ENCODE measurements around the gene EHF.
"Not testable (repeated sequence)": the region's sequence is repeated elsewhere in the genome, so short reads cannot be mapped to it uniquely, and the experiment has no call there.

EHF gene

DNA sequence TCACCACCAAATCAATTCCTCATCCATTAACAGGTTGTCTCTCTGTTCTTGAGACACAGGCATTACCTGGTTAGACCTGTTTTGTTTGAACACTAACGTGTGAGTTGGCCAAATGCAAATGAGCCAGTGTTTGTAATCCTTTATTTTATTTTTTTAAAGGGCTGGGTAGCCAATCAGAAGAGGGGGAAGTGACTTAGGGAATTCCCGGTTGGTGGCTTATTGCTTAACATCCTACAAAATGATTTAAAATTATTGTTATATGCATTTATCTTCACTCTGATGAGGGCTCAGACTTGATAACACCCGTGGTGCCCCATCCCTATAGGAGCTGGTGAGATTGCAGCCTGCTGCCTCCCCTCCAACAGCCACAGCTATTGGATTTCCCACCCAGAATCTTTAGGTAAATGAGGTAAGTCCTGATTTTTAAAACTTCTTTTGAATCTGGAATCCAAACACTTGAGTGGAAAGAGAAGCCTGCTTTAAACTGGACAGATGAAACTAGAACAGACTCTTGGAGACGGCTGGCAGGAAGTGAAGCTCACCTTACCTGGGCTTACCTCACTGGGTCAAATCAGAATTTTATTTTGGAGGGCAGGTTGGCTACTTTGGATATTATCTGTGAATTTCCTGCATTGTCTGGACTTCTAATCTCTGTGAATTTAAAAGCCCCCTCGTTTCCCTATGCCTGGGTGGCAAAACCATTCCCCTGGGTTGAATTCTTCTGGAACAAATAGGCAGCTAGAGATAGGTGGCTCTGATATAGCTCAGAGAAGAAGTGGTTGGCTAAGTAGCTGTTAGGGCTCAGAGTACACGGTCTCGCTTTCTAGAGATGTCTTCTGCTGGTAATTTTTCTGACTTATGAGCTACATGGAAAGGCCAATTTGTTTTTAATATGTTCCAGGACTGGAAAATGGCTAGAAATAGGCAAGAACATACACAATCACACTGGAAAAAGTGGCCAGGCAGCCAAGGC lies at the start of gene EHF:
Gene EHF, plus strand, starts transcription at position 274 of the 973 bp plus-strand sequence. CDS start 21,538 bp downstream, outside the sequence.
- no peak for DNase-seq

DNA sequence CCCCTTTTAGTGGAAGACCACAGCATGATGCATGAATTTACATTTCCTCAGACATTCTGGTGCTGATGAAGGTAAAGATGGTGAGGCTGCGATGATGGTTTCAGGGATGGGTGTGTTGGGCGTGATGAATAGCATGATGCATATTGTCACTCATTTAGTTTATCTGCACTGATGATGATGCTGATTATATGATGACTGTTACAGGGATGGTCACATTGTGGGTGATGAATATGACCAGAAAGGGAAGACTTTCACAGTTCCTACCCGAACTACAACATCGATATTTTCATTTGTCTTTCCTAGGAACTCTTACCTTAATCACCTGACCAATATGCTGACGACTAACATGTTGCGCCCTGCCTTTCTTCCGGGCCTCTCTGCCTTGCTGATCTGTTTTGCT lies 47.4 kb upstream of the EHF start:
- no peak for DNase-seq

DNA sequence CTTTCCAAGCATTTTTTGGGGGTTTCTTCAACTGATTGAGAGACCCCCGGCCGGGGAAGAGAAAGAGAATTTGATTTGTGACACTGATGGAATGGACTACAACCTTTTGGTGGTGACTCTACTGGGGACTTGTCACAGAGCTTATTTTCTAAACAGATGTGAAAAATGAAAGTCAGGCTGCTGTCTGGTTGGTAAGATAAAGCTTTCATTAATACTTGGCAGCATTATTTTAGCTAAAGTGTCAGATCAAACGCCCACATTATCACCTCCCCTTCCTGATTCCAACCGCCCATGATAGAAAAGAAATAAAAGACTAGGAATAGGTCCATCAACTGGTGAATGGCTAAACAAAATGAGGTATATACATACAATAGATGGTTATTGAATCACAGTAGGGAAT lies 45.6 kb upstream of the EHF start:
- DNase-seq: no peak

DNA sequence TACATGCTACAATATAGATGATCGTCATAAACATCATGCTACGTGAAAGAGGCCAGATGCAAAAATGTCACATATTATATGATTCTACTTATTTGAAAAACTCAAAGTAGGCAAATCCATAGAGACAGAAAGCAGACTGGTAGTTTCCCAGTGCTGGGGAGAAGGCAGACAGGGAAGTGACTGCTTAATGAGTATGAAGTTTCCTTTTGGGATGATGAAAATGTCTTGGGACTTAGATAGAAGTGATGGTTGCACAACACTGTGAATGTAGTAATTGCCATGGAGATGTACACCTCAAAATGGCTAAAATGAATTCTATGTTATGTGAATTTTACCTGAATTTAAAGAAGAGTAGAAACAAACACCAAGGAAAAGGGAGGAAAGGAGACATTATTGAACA lies 45.2 kb upstream of the EHF start:
- DNase-seq: no peak

DNA sequence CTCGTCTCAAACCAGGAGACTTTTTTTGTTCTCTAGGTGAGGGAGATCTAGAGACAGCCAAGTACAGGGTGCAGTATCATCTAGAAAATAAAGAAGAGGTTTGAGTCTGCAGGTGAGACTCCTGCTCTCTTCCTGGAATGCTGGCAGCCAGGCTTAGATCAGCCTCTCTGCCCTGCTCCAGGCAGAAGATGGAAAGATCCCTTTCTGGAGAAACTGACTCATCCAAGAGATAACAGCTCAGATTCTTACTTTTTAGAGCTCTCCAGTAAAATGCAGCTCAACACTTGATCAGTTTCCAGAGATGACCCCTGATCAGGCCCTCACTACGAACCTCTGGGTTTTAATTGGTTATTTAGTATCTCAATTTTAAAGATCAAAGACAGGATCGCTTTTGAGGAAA lies 44.6 kb upstream of the EHF start:
- no peak for DNase-seq

DNA sequence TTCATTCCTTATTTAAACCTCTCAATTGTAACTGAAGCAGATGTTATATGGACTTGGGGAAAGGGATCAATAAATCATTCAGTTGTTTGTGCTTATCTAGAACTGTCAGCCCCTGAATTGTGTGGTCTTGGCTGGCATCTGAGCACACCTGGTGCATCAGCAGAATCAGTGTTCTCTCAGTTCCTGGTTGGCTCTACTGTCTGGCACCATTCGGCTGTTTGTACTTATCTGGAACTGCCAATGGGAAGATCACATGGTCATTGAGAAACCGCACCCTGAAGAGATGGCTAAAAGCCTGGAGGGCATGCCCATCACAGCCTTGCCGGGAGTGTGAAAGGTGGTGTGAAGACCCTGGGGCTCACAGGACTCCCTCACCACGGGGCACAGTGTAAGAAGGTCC lies 37.1 kb upstream of the EHF start:
- DNase-seq: no peak

DNA sequence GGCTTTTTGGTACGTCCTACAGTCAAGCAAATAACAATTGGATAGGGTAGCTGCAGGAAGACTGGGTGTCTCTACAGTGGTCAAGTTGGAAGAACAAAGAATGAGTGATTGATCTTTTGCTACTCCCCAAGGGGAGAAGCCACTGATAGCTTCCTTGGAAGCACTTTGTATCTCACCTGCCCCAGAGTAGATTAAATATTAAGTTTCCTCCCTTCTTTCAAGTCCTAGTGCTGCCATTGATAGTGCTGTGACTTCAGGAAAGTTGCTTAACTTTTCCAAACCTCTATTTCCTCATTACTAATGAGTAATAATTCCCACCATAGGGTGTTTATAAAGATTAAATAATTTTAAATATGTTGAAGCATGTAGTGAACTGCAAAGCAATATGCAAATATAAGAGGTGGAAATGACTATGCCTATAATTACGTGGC lies 35.6 kb upstream of the EHF start:
- no peak for DNase-seq

DNA sequence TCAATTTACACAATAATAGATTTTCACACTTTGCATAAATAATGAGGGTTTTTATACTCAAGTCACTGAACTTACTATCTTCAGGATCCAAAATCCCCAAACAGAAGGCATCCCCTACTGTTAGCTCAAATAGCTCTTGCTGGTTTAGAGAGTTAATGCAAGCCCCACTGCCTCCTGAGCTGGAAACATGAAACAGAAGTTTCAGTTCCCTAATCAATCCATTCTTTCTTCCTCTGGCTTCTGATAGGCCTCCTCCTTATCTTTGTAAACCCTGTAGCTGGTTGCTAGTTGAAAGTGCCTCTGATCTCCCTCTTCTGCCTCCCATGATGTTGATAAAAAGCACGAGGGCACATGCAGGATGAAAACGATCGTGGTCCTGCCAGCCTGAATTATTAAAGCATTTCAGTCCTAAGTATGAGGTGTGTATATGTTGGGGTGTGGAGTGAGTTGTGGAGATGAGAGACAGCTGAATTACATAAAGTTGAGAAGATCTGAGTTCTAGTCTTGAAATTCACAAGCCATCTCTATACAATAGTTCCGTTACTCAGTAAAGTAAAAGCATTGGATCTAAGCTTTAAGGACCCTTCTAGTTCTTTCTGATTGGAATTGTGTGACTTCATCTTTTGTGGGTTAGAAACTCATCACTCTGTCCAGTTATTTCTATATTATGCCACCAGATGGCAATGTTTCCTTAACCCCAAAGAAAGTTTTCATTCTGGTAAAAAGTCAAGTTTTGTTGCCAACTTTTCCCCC lies 35.0 kb upstream of the EHF start:
- DNase-seq: no peak

DNA sequence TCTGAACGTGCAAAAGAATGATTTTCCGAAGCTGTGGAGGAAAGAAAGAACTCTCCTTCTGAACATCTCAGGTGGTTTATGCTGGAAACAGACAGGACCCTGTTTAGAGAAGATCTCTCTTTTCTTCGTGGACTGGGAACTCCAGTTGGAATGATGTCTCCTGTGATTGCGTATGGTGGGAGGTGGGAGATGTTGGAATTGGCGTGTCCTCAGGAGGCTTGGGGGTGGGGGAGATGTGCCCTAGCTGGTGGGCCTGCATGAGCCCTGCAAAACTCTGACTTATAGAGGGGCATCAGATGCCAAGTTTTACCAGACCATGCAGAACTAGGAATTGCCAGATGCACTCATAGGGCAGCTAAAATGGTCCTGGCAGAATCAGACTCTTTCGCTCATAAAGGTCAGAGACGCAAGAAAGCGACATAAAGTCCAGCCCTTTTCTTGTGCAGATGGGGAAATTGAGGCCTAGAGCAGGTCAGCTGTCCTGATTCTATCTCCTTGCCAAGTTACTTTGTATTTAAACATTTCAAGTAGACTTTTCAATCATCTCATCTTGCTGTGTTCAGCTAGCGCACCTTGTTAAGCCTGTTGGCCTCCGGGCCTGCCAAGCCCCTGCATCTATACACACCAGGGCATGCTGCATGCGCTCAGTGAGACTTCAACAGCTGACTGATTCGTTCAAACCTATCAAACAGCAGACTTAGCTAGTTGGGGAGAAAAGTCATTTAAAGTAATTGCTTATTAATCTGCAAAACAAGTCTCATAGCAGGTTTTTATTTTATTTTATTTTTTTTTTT lies 34.2 kb upstream of the EHF start:
- DNase-seq: no peak

DNA sequence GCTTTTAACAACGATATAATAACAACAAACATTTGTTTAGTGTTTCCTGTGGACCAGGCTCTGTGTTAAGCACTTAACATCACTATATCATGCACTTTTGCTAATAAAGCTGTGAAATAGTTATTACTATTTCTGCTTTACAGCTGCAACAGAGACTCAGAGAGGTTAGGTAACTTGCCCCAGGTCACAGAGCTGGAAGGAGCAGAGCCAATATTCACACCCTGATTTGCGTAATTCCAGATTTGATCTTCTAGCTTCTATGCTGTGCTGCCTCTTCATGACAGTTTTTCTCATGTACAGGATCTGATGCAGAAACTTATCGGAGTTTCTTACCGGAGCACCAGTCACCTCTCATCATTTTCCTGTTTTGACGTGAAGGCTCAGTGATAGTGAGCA lies 33.6 kb upstream of the EHF start:
- DNase-seq: no peak

DNA sequence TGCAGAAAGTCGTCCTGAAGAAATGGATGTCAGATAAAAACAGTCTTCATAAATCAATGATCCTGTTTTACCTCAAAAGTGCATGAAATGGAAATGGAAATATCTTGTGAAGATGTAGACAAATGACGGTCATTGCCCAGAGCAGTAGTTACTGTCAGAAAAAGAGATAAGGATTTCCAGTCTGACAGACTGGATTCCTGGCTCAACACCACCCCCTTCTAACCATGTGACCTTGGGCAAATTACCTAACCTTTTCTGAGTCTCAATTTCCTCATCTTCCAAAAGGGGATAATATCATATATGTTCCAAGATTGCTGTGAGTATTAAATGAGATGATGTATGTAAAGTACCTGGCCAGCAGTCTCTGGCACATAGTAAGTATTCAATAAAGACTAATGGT lies 32.9 kb upstream of the EHF start:
- DNase-seq: no peak

DNA sequence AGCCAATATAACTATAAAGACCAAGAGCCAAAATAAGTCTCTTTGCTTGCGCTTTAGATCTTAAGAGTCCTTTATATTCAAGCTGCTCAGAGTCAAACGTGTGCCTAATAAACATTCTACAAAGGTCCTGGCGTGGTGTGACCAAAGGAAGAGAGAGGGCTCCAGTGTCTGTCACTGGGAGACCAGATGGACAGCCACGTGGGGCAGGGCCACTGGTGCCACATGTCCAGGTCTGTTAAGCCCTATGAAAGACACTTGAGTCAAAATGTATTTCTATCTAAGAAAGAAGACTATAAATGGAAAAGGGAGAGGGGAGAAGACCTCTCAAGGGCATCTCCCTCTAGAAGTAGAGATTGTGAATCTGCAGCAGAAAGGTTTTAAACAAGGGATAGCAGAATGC lies 32.2 kb upstream of the EHF start:
- no peak for DNase-seq

DNA sequence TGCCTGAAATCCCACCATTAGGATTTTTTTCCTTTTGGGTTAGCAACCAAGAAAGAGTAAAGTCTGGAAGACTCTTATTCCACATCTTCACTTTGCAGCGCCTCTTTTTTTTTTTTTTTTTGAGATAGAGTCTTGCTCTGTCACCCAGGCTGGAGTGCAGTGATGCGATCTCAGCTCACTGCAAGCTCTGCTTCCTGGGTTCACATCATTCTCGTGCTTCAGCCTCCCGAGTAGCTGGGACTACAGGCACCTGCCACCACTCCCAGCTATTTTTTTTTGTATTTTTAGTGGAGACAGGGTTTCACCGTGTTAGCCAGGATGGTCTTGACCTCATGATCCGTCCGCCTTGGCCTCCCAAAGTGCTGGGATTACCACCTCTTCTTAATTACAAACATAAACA lies 31.7 kb upstream of the EHF start:
- not testable (repeated sequence) for DNase-seq

DNA sequence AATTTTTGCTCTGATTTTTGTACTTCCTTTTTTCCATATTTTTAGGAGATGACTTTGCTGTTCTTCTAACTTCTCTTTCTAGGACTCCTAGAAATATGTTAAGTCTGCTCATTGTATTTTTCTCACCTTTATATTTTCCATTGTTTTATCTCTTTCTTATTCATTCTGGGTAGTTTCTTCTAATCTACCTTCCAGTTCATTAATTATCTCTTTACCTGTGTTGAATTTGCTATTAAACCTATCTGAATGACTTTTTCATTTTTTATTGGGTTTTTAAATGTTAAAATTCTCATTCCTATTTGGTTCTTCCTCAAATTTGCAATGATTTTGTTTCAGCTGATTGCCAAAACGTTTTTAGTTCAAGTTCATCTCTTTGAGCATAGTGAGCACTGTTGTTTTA lies 27.8 kb upstream of the EHF start:
- no peak for DNase-seq

DNA sequence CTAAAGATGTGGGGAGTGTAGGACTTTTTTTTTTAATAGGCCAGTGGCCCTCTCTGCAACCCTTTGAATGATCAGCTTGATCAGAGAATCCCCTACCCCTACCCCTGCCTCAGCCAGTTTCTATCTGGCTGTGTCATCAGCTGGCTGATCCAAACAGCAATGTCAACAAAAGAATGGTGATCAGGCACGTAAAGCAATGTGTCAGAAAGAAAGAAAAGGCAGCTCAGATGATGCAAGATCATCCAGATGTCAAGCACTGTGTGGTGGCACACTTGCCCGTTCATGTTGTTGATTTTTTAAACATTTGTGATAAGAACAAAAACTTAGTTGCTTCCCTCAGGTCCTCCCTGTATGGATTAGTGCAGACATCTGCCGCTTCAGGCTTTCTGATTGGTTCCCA lies 26.3 kb upstream of the EHF start:
- no peak for DNase-seq

DNA sequence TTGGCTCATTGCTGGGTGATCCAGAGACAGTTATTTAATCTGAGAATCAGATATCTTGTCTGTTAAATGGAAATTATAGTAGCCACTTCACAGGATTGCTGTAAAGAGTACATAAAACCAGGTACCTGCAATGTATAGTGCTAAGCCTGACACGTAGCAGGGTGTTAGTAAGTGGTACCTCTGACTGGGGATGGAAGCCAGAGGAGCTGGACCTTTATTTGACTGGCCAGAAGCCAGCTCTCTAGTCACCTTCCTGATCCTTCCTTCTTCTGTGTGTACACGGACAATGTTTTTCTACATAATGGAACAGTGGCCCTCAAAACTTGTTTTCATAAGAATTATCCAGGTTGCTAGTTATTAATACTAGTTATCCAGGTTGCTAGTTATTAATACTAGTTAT lies 25.5 kb upstream of the EHF start:
- no peak for DNase-seq

DNA sequence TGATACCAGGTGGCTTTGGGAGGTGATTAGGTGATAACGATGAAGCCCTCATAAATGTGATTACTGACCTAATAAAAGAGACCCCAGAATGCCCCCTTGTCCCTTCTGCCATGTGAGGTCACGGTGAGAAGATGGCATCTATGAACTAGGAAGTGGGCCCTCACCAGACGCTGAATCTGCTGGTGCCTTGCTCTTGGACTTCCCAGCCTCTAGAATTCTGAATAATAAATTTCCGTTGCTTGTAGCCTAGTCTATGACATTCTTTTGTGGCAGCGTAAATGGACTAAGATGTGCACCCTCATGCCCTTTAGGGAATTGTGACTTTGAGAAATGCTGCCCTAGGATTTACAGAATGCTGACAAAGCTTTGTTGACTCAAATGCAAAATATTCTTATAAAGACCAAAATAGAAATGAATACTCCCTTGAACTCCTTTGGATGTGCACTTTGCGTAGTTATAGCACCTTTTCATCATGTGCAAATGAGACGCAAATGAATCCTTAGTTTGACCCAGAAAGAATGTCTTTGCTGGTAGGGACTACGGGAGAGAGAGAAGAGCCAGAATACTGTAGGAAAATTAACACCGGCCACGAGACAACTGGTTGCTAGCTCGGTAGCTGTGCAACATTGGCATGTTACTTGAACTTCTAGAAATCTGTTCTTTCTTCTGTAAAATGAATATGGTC lies 24.8 kb upstream of the EHF start:
- no peak for DNase-seq

DNA sequence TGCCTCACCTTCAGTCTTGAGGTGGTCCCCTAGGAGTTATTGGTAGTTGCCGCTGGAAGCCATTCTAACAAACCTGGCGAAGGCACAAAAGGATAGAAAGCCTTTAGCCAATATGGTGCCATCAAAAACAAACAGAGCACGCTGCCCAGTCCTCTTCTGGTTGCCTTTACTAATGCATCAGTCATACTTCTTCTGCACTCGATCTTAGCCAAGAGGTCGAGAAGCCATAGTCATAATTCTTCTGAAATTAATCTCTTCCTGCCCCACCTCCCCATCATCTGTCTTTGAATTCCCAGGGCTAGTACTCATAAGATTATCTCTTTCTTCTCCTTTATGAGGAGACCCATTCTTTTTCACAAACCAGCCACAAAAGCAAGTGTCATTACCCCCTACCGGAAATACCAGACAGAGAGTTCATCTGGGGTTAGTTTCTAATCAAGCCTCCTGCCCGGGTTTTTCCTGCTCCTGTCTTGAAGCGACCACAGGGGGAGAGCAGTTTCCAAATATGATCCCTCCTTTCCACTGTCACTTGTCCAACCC lies 21.4 kb upstream of the EHF start:
- DNase-seq: no peak

DNA sequence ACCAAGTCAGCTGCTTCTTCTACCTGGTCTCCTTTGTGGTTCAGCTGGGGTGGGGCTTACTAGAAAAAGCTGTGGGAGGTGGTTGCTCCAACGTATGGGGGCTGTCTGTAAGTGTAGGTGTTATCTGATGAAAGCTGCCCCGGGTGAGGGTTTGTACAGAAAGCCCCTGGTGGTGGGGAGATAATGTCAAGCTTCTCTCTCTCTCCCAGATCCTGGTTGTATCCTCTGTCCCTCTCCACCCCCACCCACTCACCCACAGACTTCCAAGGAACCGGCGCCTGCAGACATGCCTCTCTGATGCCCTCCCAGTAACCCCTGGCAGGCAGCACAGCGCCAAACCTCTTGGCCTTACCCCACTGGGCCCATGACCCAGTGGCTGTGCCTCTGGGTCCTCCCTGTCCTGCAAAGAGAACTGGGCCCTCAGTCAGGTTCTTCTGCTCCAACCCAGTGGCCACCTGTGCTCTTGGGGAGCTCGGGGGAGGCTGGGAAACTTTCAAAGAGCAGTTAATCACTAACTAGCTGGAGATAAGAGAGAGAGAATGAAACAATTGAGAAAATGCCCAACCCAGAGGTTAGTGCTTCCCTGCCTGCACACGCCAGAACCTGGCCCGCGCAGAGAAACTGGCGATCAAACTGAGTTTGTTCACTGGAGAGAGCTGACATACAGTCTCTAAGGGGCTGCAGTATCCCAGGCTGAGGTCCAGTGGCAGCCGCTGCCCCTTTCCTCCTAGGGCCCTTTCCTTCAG lies 20.4 kb upstream of the EHF start:
- no peak for DNase-seq

DNA sequence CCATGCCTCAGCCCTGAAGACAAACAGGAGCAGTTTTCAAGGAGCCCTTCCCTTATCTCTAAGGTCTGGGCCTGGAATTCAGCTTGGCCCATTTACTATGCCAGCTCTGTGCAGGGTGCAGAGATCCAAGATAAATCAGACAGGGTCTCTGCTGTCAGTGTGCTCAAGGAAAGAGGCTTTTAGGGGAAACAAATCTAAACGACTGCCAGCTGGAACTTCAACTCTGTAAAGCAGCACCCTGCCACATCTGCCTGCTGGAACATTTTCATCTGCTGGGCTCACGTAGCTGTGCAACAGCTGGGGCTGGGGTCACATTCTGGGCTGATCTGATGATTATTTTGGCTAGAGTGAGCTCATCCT lies 19.8 kb upstream of the EHF start:
- no peak for DNase-seq

DNA sequence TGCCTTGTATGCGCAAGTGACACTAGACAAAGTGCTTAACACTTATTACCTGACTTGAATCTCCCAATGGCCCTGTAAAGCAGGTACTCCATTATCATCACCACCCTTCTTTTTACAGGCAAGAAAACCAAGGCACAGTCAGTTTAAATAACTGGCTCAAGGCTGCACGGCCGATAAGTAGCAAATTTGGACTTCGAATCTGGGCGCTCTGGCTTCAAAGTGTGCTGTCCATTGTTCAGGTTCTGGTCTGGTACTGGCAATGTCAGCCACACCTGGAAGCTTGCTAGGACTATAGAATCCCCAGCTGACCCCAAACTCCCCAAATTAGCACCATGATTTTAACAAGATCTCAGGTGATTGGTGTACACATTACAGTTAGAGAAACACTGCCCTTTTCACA lies 19.3 kb upstream of the EHF start:
- no peak for DNase-seq

DNA sequence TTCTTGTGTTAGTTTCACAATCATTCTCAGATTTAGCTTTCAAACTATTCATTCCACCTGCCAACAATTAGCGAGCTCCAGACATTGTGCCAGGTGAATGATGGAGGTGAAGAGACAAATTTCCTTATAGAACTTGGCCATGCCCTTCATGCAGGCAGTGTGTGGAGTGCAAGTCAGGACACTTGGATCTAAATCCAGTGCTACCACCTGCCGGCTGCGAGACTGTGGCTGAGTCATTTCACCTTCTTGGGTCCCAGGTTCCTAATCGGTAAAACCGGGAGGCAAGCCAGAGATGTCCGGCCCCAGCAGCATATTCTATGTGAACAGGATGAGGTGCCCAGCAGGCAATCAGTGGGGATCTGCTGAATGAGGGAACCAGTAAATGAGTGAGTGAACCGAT lies 18.6 kb upstream of the EHF start:
- DNase-seq: no peak

Data from activated naive CD4-positive, alpha-beta T cell treated with Interleukin-2 at 50 U/mL for 16 hours (primary cell).